HG02610 (cell line): ENCODE data around the gene AATF.

Source experiments
- ATAC-seq: cut with Tn5 transposase; IDR thresholded peaks from one replicate; pipeline ENCODE4 v1.9.1; 2021; ENCODE audit warnings: mild to moderate bottlenecking, moderate library complexity; ENCODE audit not compliant: unreplicated experiment

Gene AATF

GRCh38 chr17:36940313-36941264 lies 8.2 kb upstream of the AATF start:
- no peak for ATAC-seq

- ATAC-seq, result no peak
These were observed 7.3 kb upstream of the AATF start for GRCh38 chr17:36941265-36942010.

GRCh38 chr17:36942019-36942599 lies 6.6 kb upstream of the AATF start:
- ATAC-seq, result no peak

GRCh38 chr17:36942631-36943125 lies 6.1 kb upstream of the AATF start:
- ATAC-seq, result no peak

- no peak for ATAC-seq
These were observed 5.2 kb upstream of the AATF start for GRCh38 chr17:36943250-36944191.

- ATAC-seq, result no peak
These were observed 4.2 kb upstream of the AATF start for GRCh38 chr17:36944553-36944952.

GRCh38 chr17:36945140-36945539 lies 3.6 kb upstream of the AATF start:
- no peak for ATAC-seq

- ATAC-seq, result no peak
These were observed 2.6 kb upstream of the AATF start for GRCh38 chr17:36945959-36946725.

- ATAC-seq, result no peak
These were observed 2.0 kb upstream of the AATF start for GRCh38 chr17:36946726-36947091.

GRCh38 chr17:36947922-36948716 lies 635 bp upstream of the AATF start:
- ATAC-seq, result no peak

GRCh38 chr17:36949461-36949927 lies 740 bp downstream of the AATF start:
- no peak for ATAC-seq

GRCh38 chr17:36950027-36950426 lies 1.3 kb downstream of the AATF start:
- no peak for ATAC-seq

GRCh38 chr17:36951084-36951789 lies 2.5 kb downstream of the AATF start:
- ATAC-seq, result no peak

- ATAC-seq, result no peak
These were observed 22.8 kb downstream of the AATF start for GRCh38 chr17:36971508-36971907.

GRCh38 chr17:36972186-36972700 lies 23.5 kb downstream of the AATF start:
- no peak for ATAC-seq

GRCh38 chr17:36972905-36973304 lies 24.2 kb downstream of the AATF start:
- ATAC-seq, result no peak

GRCh38 chr17:36975922-36976515 lies 27.3 kb downstream of the AATF start:
- no peak for ATAC-seq
